K562 (cell line): ENCODE measurements around the gene UBE2QL1. TPM values are rescaled to one million over a fixed set of nuclear protein-coding genes. Genes with fewer than 3 reads are reported as not detected.

ENCODE experiments used
- ATAC-seq: fragments of 200-7000 bp; cut with Tn5 transposase; 3 replicates; pipeline ENCODE4 v1.9.1; 2020; ENCODE audit warnings: moderate library complexity
- BruUV-seq: library from RNA; stranded (reverse); fragments of 400-500 nt; replicated peaks from 2 replicates; lab custom pipeline; 2021; lab: Mats Ljungman, UMichigan
- CTCF ChIA-PET: fragments of 300-600 bp; formaldehyde crosslinking; extraction: SDS; loops from one replicate; lab custom pipeline; 2021; ENCODE audit warnings: low intra/inter-chr PET ratio; lab: Yijun Ruan, JAX
- POLR2A ChIA-PET: fragments of 300-600, 350-650 bp; sonication (Branson Sonifier 250); formaldehyde crosslinking; extraction: SDS; loops from one replicate; lab custom pipeline; 2021; ENCODE audit warnings: antibody characterized with exemption, inconsistent platforms; lab: Yijun Ruan, JAX
- DNase-seq, 4 experiments: peaks; one replicate each; pipeline versions ENCODE4 v3.0.0 to v3.0.0-alpha.2; 2011 to 2018; ENCODE audit warnings: low spot score in 3 of 4, mixed read lengths in 3 of 4; ENCODE audit errors: extremely low read depth in 1 of 4
- FAIRE-seq: peaks from 2 replicates; lab custom pipeline; 2011; peaks lifted over from hg19 to GRCh38; lab: Jason Lieb, UNC
- H2AFZ ChIP-seq: 2 replicates; pipeline ENCODE4 v1.6.0; 2011; ENCODE audit warnings: low read depth, low read length, control low read depth, inconsistent platforms
- H3K27ac ChIP-seq: fragments of 200-600 bp; 3 replicates; pipeline ENCODE4 v1.8.0; 2011; ENCODE audit warnings: low read depth, mild to moderate bottlenecking, control low read depth, inconsistent platforms, low read length, moderate library complexity, mixed read lengths; ENCODE audit errors: extremely low read depth
- H3K27me3 ChIP-seq, 2 experiments: fragments of 300-600 bp in 1 of 2; 2 replicates in 1 of 2; 3 replicates in 1 of 2; pipeline versions ENCODE4 v1.6.0 to v1.8.0; 2011; ENCODE audit warnings: inconsistent platforms in 2 of 2, low read length in 2 of 2, mild to moderate bottlenecking in 1 of 2, mixed read lengths in 1 of 2, moderate library complexity in 1 of 2; ENCODE audit not compliant: control insufficient read depth in 2 of 2, insufficient read depth in 2 of 2
- H3K36me3 ChIP-seq: fragments of 300-600 bp; 3 replicates; pipeline ENCODE4 v1.8.0; 2011; ENCODE audit warnings: mild to moderate bottlenecking, low read length, inconsistent platforms; ENCODE audit not compliant: control insufficient read depth, insufficient read depth
- H3K4me1 ChIP-seq, 2 experiments: fragments of 200-600 bp in 1 of 2; replicated peaks in 1 of 2; 2 replicates in 1 of 2; 3 replicates in 1 of 2; pipeline versions ENCODE4 v1.5.1 to v1.8.0; 2011; ENCODE audit warnings: inconsistent platforms in 2 of 2, low read length in 2 of 2, mild to moderate bottlenecking in 1 of 2, mixed read lengths in 1 of 2, moderate library complexity in 1 of 2; ENCODE audit not compliant: control insufficient read depth in 2 of 2, insufficient read depth in 2 of 2
- H3K4me2 ChIP-seq: 2 replicates; pipeline ENCODE4 v1.6.1; 2011; ENCODE audit warnings: low read length, control low read depth, inconsistent platforms, mixed read lengths; ENCODE audit not compliant: insufficient read depth
- H3K4me3 ChIP-seq: fragments of 200-600 bp; sonication (generic), shearing (Covaris generic); 2 replicates; pipeline ENCODE4 v1.5.1; 2016; ENCODE audit warnings: control low read depth, inconsistent platforms
- H3K79me2 ChIP-seq: fragments of 200-600 bp; 3 replicates; pipeline ENCODE4 v1.8.0; 2011; ENCODE audit warnings: low read length, inconsistent platforms; ENCODE audit not compliant: control insufficient read depth, insufficient read depth
- H3K9ac ChIP-seq, 2 experiments: 2 replicates each; pipeline versions ENCODE4 v1.6.0 to v1.6.1; 2011; ENCODE audit warnings: low read depth in 2 of 2, low read length in 2 of 2, control low read depth in 1 of 2, inconsistent platforms in 1 of 2, mild to moderate bottlenecking in 1 of 2, mixed read lengths in 1 of 2; ENCODE audit not compliant: insufficient read depth in 1 of 2
- H3K9me1 ChIP-seq: one replicate; pipeline ENCODE4 v1.6.0; 2011; ENCODE audit warnings: inconsistent platforms, mild to moderate bottlenecking, low read length, moderate library complexity; ENCODE audit not compliant: control insufficient read depth, insufficient read depth
- H3K9me3 ChIP-seq: replicated peaks from 2 replicates; pipeline ENCODE4 v1.5.1; 2011; ENCODE audit warnings: low read depth, low read length, inconsistent platforms; ENCODE audit not compliant: control insufficient read depth, insufficient read depth
- H4K20me1 ChIP-seq: replicated peaks from 2 replicates; pipeline ENCODE4 v1.6.1; 2011; ENCODE audit warnings: low read length, inconsistent platforms, mixed read lengths; ENCODE audit not compliant: control insufficient read depth, insufficient read depth
- IRF2 ChIP-seq: sonication (generic); formaldehyde crosslinking; IDR thresholded peaks from 2 replicates; pipeline ENCODE4 v1.8.1; 2022; ENCODE audit warnings: mild to moderate bottlenecking, missing genetic modification reagents
- WGBS: fragments of 100-300 bp; shearing (Covaris generic); methylation state at CpG from one replicate; pipeline ENCODE4 v1.1.6; 2016; ENCODE audit warnings: low coverage, mixed read lengths; ENCODE audit not compliant: insufficient coverage; ENCODE audit errors: missing lambda C conversion rate; 5-methylcytosine and 5-hydroxymethylcytosine counted together
- in situ Hi-C: fragments of 300-500 bp; cut with MboI; formaldehyde crosslinking; loops from 4 replicates; pipeline ENCODE4 v1.15.0; 2018; ENCODE audit warnings: inconsistent platforms, mixed read lengths
- intact Hi-C: fragments of 100-400 bp; cut with micrococcal nuclease; formaldehyde crosslinking; loops from 2 replicates; pipeline ENCODE4 v1.14.2; 2022
- polyA plus RNA-seq, 8 experiments: library from polyadenylated mRNA; depleted of rRNA in 4 of 8; stranded (reverse) in 5 of 8; unstranded in 3 of 8; fragments of >200 nt; fragmentation: Nextera tagmentation in 2 of 8; fragmentation: Illumina TruSeq in 1 of 8; extraction: Ambion mirVana in 2 of 8; extraction: Trizol in 1 of 8; gene quantifications; 2 replicates each; pipeline versions ENCODE4 v1.2.1 to v1.2.3, GENCODE V29; 2011 to 2014; ENCODE audit warnings: inconsistent platforms in 1 of 8, missing spikeins in 1 of 8
- total RNA-seq, 7 experiments: library from RNA; depleted of rRNA in 6 of 7; stranded (reverse); fragments of >200 nt in 6 of 7; fragmentation: Illumina TruSeq in 2 of 7; extraction: Trizol in 2 of 7; gene quantifications; 2 replicates each; pipeline versions ENCODE4 v1.2.1 to v1.2.3, GENCODE V29; 2011 to 2021; ENCODE audit warnings: low replicate concordance in 1 of 7
- TF ChIP-seq, protein P1 (sequence below), 2 experiments: fragments of 450-650 bp; IDR thresholded peaks; 2 replicates each; pipeline ENCODE4 v1.6.1; 2016; ENCODE audit warnings: mild to moderate bottlenecking in 2 of 2, borderline replicate concordance in 1 of 2, low read depth in 1 of 2, moderate library complexity in 1 of 2
- TF ChIP-seq, protein P2 (sequence below): fragments of 450-650 bp; formaldehyde crosslinking; conservative IDR thresholded peaks from 2 replicates; pipeline ENCODE4 v1.4.0; 2022; ENCODE audit warnings: mild to moderate bottlenecking, missing genetic modification characterization

Gene UBE2QL1
- total and polyA plus RNA-seq, 9 of the 15 experiments (the other 6 are each of a cell fraction or from before 2014, with no cell fraction given), result not detected

DNA sequence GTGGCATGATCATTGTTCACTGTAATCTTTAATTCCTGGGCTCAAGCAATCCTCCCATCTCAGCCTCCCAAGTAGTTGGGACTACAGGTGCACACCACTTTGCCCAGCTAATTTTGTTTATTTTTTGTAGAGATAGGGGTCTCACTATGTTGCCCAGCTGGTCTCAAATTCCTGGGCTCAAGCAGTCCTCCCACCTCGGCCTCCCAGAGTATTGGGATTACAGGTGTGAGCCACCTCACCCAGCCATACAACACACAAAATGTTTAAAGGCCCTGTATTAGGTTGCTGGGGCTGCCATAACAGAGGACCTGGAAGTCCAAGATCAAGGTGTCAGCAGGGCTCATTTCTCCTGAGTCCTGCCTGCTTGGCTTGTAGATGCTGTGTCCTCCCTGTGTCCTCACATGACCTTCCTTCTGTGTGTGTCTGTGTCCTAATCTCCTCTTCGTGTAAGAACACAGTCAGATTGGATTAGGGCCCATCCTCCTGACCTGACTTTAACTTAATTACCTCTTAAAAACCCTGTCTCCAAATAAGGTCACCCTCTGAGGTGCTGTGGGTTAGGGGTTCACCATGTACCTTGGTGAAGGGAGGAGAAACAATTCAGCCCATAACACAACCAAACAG is 5.4 kb downstream of the UBE2QL1 start:
- Histone ChIP-seq H3K27ac (no peak overlapping the region), H3K4me2 (no peak overlapping the region), H3K9me1 (no peaks in the 10 kb centered on the region), H3K9ac (no peak overlapping the region), H4K20me1 (no peaks in the 10 kb centered on the region), H3K9me3 (no peaks in the 10 kb centered on the region), H2AFZ (no peak overlapping the region), H3K4me3 (no peak overlapping the region), H3K79me2 (no peaks in the 10 kb centered on the region), H3K27me3 (peaks cover 25 to 62% of the 10 kb centered on the region in 2 experiments), H3K4me1 (peaks cover 0 to 2% of the 10 kb centered on the region in 2 experiments; a peak in 1 of 5 replicates), H3K36me3 (no peaks in the 10 kb centered on the region)
- DNase-seq (no peak), ATAC-seq (no peak), FAIRE-seq (no peak)
- no TSS peak for BruUV-seq
- intact Hi-C loops, result no loop called here
- CTCF ChIA-PET, result no interaction called here
- POLR2A ChIA-PET, result no interaction called here
- WGBS, result 3% methylated on average over 2 of the region's 2 CpGs
- in situ Hi-C loops, result no loop called here
- TF ChIP-seq IRF2 (CRISPR knock-in tag), result no peak
- TF ChIP-seq, protein P1, sequence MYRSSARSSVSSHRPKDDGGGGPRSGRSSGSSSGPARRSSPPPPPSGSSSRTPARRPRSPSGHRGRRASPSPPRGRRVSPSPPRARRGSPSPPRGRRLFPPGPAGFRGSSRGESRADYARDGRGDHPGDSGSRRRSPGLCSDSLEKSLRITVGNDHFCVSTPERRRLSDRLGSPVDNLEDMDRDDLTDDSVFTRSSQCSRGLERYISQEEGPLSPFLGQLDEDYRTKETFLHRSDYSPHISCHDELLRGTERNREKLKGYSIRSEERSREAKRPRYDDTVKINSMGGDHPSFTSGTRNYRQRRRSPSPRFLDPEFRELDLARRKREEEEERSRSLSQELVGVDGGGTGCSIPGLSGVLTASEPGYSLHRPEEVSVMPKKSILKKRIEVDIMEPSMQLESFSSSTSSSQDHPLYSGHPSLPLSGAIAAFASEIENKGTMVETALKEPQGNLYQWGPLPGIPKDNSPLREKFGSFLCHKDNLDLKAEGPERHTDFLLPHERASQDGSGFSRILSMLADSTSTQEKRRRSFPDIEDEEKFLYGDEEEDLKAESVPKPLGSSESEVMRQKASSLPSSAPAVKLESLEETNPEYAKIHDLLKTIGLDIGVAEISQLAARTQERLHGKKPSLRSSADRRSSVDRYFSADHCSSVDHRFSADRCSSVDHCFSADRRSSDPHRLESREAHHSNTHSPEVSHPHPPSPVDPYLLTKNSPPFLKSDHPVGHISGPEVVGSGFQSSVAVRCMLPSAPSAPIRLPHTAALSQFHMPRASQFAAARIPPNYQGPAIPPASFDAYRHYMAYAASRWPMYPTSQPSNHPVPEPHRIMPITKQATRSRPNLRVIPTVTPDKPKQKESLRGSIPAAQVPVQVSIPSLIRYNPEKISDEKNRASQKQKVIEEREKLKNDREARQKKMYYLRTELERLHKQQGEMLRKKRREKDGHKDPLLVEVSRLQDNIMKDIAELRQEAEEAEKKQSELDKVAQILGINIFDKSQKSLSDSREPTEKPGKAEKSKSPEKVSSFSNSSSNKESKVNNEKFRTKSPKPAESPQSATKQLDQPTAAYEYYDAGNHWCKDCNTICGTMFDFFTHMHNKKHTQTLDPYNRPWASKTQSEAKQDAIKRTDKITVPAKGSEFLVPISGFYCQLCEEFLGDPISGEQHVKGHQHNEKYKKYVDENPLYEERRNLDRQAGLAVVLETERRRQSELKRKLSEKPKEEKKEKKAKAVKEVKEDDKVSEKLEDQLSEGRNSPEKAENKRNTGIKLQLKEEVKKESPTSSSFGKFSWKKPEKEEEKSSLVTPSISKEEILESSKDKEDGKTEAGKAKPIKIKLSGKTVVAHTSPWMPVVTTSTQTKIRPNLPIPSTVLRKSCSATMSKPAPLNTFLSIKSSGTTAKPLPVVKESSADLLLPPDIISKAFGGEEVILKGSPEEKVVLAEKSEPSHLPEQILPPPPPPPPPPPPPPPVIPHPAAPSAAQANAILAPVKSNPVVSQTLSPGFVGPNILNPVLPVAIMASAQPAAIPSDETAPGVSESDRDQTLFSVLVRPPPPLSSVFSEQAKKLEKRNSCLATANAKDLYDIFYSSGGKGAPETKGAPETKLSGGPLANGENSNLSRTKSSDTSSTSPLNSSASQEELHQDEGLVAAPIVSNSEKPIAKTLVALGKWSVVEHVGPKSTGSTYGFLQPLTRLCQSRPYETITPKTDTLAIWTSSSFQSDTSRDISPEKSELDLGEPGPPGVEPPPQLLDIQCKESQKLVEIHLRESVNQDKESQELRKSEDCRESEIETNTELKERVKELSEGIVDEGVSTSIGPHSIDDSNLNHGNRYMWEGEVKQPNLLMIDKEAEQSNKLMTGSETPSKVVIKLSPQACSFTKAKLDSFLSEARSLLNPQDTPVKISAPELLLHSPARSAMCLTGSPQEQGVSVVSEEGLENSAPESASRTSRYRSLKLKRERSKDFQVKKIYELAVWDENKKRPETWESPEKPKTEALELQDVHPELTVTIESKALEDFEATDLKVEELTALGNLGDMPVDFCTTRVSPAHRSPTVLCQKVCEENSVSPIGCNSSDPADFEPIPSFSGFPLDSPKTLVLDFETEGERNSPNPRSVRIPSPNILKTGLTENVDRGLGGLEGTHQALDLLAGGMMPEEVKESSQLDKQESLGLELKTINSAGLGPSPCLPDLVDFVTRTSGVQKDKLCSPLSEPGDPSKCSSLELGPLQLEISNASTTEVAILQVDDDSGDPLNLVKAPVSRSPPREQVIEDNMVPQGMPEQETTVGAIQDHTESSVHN (IDR thresholded peaks at IDR 0.05; ENCODE audit: borderline replicate concordance in 1 of 2, low read depth in 1 of 2), result no peak
- TF ChIP-seq, protein P2, sequence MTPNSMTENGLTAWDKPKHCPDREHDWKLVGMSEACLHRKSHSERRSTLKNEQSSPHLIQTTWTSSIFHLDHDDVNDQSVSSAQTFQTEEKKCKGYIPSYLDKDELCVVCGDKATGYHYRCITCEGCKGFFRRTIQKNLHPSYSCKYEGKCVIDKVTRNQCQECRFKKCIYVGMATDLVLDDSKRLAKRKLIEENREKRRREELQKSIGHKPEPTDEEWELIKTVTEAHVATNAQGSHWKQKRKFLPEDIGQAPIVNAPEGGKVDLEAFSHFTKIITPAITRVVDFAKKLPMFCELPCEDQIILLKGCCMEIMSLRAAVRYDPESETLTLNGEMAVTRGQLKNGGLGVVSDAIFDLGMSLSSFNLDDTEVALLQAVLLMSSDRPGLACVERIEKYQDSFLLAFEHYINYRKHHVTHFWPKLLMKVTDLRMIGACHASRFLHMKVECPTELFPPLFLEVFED (CRISPR knock-in tag), result no peak
